Right forelimb (tissue), 1 donor: ENCODE measurements around the gene TRAPPC8.
A peak's percentile ranks its signal among the peaks of the same experiment; 100 is the strongest.
"Not testable (repeated sequence)": the region's sequence is repeated elsewhere in the genome, so short reads cannot be mapped to it uniquely, and the experiment has no call there.

Source experiments
- DNase-seq: peaks from one replicate; pipeline ENCODE4 v3.0.0-alpha.2; 2018

TRAPPC8 gene

DNA sequence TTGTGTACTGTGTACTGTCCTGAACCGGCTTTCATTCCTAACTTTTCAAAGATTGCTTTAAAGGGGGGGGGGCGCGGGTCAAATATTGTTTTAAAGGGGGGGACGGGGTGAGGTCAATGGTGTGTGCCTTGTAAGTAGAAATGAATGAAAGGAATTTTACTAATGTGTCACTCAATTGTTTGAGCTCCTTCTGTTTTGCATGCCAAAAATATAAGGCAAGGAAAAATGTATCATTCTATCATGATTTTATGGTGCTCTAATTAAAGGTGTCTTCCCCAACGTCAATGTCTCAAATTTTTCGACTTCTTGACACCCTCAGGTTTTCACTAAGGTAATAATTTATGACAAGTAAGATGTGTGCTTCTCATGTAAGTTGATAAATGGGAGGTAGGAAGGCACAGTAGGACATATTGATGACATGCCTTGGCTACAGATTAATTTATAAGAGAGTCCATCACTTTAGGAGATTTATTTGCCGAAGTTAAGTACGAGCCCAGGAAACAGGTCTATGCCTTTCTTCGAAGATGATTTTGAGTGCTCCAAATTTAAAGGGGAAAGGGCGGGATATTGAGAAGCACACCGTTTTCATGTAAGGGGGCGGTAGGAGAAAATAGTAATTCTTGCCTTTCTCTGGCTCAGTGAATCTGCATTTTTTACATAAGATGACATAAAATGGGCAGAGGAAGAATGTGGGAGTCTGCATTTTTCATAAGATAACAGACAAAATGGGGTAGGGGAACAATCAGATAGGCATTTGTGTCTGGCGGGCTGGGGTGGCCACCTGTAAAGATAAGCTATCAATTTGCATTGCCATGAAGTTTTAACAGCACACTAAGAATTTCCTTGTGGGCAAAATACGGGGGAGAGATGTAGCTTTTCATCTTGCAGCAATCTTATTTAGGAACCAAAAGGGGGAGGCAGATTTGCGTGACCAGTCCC, 1.2 kb upstream of the TRAPPC8 start:
- no peak for DNase-seq

DNA sequence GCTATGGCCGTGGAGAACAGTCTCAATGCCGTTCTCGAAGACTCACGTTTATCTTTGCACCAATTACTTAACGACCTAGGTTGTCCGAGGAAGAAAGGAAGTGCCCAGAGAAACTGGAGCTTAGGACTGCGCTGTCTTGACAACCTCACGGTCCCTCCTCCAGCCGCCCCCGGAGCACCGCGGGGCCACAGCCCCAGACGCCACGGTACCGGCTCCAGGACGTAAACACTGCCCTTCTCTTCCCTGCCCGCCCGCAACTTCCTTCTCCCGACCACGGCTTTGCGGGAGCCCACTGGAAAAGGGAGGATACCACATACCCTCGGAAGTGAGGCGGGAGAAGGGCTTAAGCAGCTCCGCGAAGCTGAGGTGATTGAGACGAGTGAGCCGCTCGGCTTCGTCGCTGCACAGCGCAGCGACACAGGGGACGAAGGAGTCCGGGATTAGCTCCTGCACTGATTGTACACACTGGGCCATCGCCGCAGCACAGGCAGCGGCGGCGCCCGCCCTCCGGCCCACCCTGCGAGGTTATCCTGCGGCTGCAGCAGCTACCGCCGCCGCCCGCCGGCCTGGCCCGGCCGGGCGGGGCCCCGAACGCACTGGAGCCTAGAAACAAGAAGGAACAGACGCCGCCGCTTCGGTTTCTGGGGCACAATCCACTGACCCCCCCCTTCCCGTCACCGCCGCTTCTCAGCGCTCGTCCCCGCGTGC, 483 bp downstream of the TRAPPC8 start:
- peak; percentile 71 for DNase-seq

- DNase-seq: no peak
Measured at GRCh38 chr18:31941010-31941809, 1.7 kb downstream of the TRAPPC8 start.

- not testable (repeated sequence) for DNase-seq
Measured at GRCh38 chr18:31934773-31935172, 8.2 kb downstream of the TRAPPC8 start.

DNA sequence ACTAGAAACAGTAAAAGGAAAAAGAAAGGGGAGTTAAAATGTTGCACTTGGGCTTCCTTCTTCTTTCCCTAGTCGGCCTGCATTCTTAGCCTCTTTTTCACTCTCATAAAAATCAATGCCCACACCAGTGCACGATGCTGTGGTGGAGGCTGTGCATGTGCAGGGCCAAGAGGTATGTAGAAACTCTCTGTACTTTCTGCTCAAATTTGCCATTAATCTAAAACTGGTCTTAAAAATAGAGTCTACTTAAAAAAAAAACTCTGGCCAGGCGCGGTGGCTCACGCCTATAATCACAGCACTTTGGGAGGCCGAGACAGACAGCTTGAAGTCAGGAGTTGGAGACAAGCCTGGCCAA, 11.1 kb downstream of the TRAPPC8 start:
- no peak for DNase-seq

GRCh38 chr18:31931163-31931885, 11.6 kb downstream of the TRAPPC8 start:
- DNase-seq: no peak

DNA sequence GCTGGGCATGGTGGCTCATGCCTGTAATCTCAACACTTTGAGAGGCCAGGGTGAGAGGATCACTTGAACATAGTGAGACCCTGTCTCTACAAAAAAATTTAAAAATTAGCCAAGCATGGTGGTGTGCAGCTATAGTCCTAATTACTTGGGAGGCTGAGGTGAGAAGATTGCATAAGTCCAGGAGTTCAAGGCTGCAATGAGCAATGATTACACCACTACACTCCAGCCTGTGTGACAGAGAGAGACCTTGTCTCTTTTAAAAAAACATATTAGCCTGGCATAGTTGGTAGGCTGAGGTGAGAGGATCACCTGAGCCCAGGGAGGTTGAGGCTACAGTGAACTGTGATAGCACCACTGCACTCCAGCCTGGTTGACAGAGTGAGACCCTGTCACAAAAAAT, 13.7 kb downstream of the TRAPPC8 start:
- no peak for DNase-seq

DNA sequence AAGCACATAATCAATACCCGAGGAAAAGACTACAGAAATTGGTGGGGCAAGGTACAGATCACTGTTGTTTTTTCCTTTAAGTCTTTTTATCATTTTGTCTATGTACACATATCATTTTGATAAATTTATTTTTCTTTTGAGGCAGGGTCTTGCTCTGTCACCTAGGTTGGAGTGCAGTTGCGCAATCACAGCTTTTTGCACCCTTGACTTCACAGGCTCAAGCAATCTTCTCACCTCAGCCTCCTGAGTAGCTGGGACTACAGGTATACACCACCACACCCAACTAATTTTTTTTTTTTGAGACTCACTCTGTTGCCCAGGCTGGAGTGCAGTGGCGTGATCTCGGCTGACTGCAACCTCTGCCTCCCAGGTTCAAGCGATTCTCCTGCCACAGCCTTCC, 15.9 kb downstream of the TRAPPC8 start:
- DNase-seq: not testable (repeated sequence)

- DNase-seq: no peak
Measured at GRCh38 chr18:31920277-31920676, 22.7 kb downstream of the TRAPPC8 start.

GRCh38 chr18:31919366-31919765, 23.6 kb downstream of the TRAPPC8 start:
- DNase-seq: not testable (repeated sequence)

GRCh38 chr18:31918733-31919132, 24.2 kb downstream of the TRAPPC8 start:
- no peak for DNase-seq

DNA sequence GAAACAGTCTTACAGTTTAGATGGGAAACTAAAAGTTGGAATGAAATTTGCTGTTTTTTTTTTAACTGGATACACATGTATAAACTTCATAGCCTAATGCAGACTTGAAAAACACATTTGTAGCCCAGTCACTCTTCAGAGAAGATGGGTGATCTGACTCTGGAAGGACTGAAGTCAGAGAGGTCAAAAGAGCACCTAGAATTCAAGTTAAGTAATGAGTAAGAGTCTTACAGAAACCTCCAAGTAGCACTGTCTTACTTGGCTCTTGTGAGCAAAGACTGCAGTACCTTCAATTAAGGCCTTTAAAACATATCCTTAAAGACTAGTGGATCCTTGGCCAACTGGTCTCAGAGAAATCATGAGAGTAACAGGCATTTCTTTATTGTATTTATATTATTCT, 41.9 kb downstream of the TRAPPC8 start:
- DNase-seq: no peak

GRCh38 chr18:31899771-31900170, 43.2 kb downstream of the TRAPPC8 start:
- DNase-seq: not testable (repeated sequence)

DNA sequence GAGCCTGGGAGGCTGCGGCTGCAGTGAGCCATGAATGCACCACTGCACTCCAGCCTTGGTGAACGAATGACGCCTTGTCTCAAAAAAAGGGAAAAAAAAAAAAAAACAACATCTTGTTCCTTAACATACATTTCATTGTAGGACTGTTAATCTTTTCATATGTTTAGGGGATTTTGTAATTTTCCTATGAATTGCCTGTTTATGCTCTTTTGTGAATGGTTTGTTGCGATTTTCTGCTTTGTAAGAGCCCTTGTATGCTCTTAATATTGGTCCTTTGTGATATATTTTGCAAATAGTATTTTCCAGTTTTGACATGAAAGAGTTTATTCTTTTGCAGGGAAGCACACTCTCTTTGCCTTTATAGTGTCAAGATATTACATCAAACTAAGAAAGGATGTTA, 50.0 kb downstream of the TRAPPC8 start:
- no peak for DNase-seq

DNA sequence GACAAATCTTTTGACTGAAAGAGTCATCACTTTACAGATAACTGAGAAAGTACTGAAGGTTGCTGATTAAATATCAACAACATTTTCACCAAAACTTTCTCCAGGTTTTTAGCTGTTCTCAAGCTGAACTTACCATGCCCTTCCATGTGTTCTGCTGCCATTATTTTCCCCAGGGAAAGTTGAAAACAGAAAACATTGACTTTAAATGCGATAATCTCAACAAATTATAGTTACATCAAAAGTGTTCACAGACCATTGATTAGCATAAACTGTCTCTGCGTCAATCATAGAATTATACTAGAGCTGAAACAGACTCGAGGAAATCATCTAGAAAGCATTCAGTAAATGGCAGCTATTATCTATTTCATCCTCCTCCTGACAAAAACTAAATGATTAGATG, 51.4 kb downstream of the TRAPPC8 start:
- no peak for DNase-seq

DNA sequence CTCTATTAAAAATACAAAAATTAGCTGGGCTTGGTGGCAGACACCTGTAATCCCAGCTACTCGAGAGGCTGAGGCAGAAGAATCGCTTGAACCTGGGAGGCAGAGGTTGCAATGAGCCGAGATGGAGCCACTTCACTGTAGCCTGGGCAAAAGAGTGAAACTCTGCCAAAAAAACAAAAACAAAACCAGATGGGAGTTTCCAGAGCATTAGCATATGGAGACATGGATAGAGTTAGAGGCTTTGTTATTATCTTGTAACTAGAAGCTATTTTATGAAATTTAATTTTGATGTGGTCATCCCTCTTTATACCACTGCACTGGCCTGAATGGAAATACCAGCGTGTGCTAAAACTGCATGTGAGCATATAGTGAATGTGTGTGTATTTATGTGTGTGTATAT, 58.9 kb downstream of the TRAPPC8 start:
- DNase-seq: no peak

- DNase-seq: no peak
Measured at GRCh38 chr18:31880186-31880898, 62.6 kb downstream of the TRAPPC8 start.

GRCh38 chr18:31878358-31878757, 64.6 kb downstream of the TRAPPC8 start:
- DNase-seq: no peak

- DNase-seq: no peak
Measured at GRCh38 chr18:31877900-31878299, 65.0 kb downstream of the TRAPPC8 start.

- DNase-seq: no peak
Measured at GRCh38 chr18:31876707-31877106, 66.2 kb downstream of the TRAPPC8 start.

DNA sequence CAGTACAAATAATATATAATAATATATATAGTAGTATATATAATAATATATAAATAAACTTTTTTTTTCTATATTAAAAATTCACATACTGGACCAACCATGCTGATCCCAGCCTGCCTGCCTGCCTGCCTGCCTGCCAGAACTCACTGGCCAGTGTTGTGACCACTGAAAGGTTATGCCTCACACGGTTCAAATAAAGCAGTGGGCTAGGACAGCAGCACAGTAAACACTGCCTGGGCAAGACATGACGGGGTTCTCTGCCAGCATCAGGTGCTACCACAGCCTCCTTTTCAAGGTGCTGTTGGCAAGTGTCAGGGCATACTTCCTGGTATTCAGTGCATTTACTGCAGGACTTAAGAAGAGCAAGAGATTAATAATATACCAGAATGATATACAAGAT, 67.6 kb downstream of the TRAPPC8 start:
- no peak for DNase-seq

DNA sequence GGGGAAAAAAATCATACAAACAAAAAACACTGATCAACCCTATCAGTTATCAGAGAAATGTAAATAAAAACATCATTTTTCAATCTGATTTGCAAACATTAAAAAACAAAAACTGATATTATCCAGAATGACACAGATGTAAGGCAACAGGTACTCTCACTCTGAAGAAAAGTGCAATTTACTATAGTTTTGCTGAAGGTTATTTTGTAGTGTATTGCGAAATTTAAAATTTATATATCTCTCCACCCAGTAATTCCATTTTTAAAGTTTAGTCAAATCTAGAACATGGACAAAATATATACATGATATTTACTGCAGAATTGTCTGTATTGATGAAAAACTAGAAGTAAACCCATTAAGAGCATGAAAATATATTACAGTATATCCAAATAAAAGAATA, 79.8 kb downstream of the TRAPPC8 start:
- no peak for DNase-seq
